Endothelial cell (in vitro differentiated cells): ENCODE measurements around the gene FKBP5. TPM values are rescaled to one million over a fixed set of nuclear protein-coding genes. Genes with fewer than 3 reads are reported as not detected.

Experiments
- DNase-seq: peaks from one replicate; pipeline ENCODE4 v3.0.0; 2021; ENCODE audit warnings: low spot score
- H3K27ac Mint-ChIP-seq: one replicate; pipeline ENCODE4 v1.8.0; 2021; ENCODE audit warnings: mixed read lengths, inconsistent platforms; ENCODE audit not compliant: unreplicated experiment
- H3K27me3 Mint-ChIP-seq: one replicate; pipeline ENCODE4 v1.8.0; 2021; ENCODE audit warnings: mild to moderate bottlenecking, moderate library complexity, mixed read lengths, inconsistent platforms; ENCODE audit not compliant: unreplicated experiment
- H3K36me3 Mint-ChIP-seq: one replicate; pipeline ENCODE4 v1.8.0; 2021; ENCODE audit warnings: mild to moderate bottlenecking, low read depth, mixed read lengths, inconsistent platforms; ENCODE audit not compliant: unreplicated experiment
- H3K4me1 Mint-ChIP-seq: one replicate; pipeline ENCODE4 v1.8.0; 2021; ENCODE audit warnings: mild to moderate bottlenecking, mixed read lengths, inconsistent platforms; ENCODE audit not compliant: unreplicated experiment
- H3K4me3 Mint-ChIP-seq: one replicate; pipeline ENCODE4 v1.8.0; 2021; ENCODE audit warnings: mild to moderate bottlenecking, mixed read lengths, inconsistent platforms; ENCODE audit not compliant: unreplicated experiment
- H3K9me3 Mint-ChIP-seq: one replicate; pipeline ENCODE4 v1.8.0; 2021; ENCODE audit warnings: mixed read lengths, inconsistent platforms; ENCODE audit not compliant: unreplicated experiment
- total RNA-seq: library from RNA; stranded (reverse); fragmentation: NEBNext Ultra II Directional; extraction: Animal tissue kit (Norgen Biotek cat#: 25700); gene quantifications from one replicate; pipeline ENCODE4 v1.2.1, GENCODE V29; 2021; ENCODE audit not compliant: unreplicated experiment
- TF ChIP-seq, protein P1 (sequence below): fragments of 200-600 bp; sonication (generic); IDR thresholded peaks from one replicate; pipeline ENCODE4 v1.5.0; 2021; ENCODE audit warnings: antibody characterized with exemption; ENCODE audit not compliant: unreplicated experiment

The FKBP5 gene
- total RNA-seq, 1 donor from 2014 or later = 7.2 TPM

DNA sequence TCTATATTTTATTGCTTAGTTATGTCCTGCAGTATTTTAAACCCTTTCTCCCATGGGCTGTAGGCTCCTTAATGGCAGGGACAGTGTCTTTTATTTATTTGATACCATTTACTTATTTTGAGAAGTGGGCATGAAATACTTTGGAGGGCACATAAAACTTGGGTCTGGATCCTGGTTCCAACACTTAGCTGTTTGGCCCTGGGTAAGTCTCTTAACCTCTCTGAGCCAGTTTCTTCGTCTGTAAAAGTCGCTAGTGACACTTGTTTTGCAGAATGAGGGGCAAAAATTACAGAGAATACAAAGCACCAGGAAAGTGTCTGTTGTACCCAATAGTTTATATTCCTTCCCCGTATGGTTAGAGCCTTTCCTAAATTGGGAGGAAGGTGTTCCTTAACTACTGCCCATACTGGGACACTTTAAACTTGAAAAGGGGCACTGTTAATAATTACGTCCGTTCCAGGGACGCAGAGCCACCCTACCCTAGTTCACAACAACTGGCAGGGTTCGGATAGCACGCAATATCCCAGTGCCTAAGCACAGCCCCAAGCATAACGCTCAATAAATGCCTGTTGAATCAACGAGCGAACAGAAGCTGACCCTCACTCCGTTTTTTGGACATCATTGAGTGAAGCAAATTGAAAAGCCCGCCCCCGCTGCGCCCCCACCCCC lies 42.2 kb upstream of the FKBP5 start:
- Mint-ChIP-seq H3K4me1 (peaks cover 19% of the 10 kb centered on the region), H3K4me3 (peak overlapping the region; percentile 89), H3K36me3 (peaks cover 6% of the 10 kb centered on the region), H3K27ac (no peak overlapping the region), H3K27me3 (peaks cover 26% of the 10 kb centered on the region), H3K9me3 (no peaks in the 10 kb centered on the region)
- TF ChIP-seq, protein P1, sequence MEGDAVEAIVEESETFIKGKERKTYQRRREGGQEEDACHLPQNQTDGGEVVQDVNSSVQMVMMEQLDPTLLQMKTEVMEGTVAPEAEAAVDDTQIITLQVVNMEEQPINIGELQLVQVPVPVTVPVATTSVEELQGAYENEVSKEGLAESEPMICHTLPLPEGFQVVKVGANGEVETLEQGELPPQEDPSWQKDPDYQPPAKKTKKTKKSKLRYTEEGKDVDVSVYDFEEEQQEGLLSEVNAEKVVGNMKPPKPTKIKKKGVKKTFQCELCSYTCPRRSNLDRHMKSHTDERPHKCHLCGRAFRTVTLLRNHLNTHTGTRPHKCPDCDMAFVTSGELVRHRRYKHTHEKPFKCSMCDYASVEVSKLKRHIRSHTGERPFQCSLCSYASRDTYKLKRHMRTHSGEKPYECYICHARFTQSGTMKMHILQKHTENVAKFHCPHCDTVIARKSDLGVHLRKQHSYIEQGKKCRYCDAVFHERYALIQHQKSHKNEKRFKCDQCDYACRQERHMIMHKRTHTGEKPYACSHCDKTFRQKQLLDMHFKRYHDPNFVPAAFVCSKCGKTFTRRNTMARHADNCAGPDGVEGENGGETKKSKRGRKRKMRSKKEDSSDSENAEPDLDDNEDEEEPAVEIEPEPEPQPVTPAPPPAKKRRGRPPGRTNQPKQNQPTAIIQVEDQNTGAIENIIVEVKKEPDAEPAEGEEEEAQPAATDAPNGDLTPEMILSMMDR = no peak
- no peak for DNase-seq

DNA sequence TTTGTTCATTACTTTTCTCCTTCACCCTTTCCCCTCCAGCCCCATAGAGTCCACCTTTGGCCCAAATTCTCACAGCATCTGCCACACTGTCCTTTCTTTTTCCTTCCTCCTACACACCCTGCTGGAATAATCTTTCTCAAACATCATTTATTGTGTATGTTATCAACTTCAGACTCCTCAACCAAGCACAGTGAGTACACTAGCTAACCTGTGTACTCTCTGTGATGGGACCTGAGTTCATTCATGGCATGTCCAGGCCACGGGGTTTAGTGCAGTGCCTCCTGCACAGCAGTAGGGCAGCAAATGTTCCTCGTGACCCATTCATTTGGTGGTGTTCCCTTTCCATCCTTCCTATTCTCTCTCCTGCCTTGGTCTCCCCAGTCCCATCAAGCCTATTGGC lies 41.0 kb upstream of the FKBP5 start:
- H3K4me3 Mint-ChIP-seq = peak overlapping the region; percentile 20
- TF ChIP-seq, protein P1 = no peak
- H3K27ac Mint-ChIP-seq = no peak overlapping the region
- no peak for DNase-seq
- H3K36me3 Mint-ChIP-seq = peaks cover 6% of the 10 kb centered on the region
- peaks cover 19% of the 10 kb centered on the region for H3K4me1 Mint-ChIP-seq
- H3K9me3 Mint-ChIP-seq = no peaks in the 10 kb centered on the region
- peaks cover 27% of the 10 kb centered on the region for H3K27me3 Mint-ChIP-seq

DNA sequence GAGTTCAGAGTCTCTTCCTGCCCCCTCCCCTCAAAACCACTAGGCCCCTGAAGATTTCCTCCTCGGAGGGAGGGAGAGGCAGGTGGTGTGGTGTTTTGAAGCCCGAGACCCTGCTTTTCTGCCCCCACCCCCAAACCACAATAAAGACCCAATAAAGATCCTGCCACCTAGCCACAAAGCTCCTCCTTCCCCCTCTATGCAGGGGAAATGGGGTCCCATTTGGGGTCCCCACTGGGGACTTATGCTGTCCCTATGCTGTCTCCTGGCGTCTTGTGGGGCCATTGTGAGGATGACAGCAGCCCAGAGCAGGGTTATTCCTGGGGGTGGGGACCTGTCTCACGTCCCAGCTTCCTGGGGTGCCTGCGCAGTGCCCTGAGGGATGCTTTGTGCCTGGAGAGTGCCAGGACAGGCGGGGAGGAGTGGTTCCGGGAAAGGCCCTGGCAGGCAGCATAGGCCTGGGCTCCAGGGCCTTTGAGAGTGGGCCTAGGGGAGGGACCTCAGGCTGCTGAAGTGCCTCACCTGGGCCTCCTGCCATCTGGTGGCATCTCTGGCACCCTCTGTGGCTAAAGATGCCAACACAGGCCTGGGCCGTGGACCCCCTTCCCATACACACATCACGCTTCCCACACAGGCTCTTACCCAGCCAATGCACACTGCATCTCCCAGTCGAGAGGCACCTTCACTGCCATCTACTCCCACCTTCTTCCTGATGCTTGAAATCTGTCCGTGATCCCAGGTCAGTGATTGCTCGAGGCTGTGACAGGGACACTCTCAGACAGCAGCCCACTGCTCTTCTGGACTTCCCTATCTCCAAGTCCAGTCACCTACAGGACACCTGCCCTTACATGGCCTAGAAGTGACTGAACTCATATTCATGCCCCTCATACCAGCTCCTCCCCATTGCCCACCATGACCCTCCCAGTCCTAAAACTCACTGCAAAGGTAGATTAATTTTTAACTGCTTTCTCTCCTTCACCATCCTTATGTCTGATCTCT lies 40.3 kb upstream of the FKBP5 start:
- Mint-ChIP-seq H3K36me3 (peaks cover 6% of the 10 kb centered on the region), H3K4me1 (peaks cover 19% of the 10 kb centered on the region), H3K9me3 (no peaks in the 10 kb centered on the region), H3K27me3 (peaks cover 27% of the 10 kb centered on the region), H3K27ac (no peak overlapping the region), H3K4me3 (peak overlapping the region; percentile 20)
- no peak for DNase-seq
- TF ChIP-seq, protein P1 = no peak

DNA sequence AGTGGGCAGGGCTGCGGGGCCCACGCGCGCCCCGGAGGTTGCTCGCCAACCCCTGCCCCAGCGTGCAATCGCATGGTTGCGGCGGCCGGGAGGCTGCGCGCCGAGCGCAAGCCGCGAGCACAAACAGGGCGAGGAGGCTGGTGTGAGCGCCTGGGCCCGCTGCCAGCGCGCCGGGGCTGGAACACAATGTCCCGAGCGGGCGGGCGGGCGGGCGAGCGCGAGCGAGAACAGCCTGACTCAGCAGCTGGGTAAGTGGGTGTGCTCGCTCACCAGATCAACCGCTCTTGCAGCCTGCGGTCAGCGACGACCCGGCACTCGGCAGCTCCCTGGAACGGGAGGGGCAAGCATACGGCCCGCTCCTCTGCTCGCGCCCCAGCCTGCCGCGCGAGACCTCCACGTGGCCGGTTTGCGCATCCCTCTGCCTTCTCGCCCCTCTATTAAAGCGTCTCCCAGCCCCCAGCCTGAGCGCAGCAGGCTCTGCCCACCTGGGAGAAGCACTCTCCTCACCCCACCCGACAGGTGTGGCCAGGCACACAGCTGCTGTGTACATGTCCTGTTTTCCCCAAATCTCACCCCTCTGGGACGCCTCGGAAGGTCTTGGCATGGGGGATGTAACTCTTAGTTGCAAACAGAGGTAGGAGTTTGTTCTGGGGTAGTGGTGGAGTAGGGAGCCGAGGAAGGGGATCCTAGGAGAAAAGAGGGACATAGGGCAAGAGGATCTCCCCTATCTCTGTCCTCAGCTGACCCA lies 39.4 kb upstream of the FKBP5 start:
- peaks cover 21% of the 10 kb centered on the region for H3K4me1 Mint-ChIP-seq
- H3K9me3 Mint-ChIP-seq = no peaks in the 10 kb centered on the region
- peak overlapping the region; percentile 89 for H3K4me3 Mint-ChIP-seq
- no peak overlapping the region for H3K27ac Mint-ChIP-seq
- TF ChIP-seq, protein P1 = no peak
- peaks cover 6% of the 10 kb centered on the region for H3K36me3 Mint-ChIP-seq
- H3K27me3 Mint-ChIP-seq = peaks cover 30% of the 10 kb centered on the region
- peak; percentile 47 for DNase-seq
